Suprapubic skin (tissue), 4 donors: ENCODE measurements around the gene PTGES3L. TPM values are rescaled to one million over a fixed set of nuclear protein-coding genes. Genes with fewer than 3 reads are reported as not detected.
"Not testable (repeated sequence)": the region's sequence is repeated elsewhere in the genome, so short reads cannot be mapped to it uniquely, and the experiment has no call there.

Experiments used
- DNase-seq, 2 donors: peaks; one replicate each; pipeline ENCODE4 v3.0.0-alpha.2; 2019; ENCODE audit warnings: low spot score in 2 of 2
- H3K27ac ChIP-seq: fragments of 200-600 bp; sonication (generic); one replicate; pipeline ENCODE4 v1.5.1; 2019
- H3K27me3 ChIP-seq: fragments of 200-600 bp; sonication (generic); one replicate; pipeline ENCODE4 v1.5.1; 2019
- H3K36me3 ChIP-seq: fragments of 200-600 bp; sonication (generic); one replicate; pipeline ENCODE4 v1.5.1; 2019
- H3K4me1 ChIP-seq: fragments of 200-600 bp; sonication (generic); one replicate; pipeline ENCODE4 v1.5.1; 2019
- H3K4me3 ChIP-seq: fragments of 200-600 bp; sonication (generic); one replicate; pipeline ENCODE4 v1.5.1; 2019; ENCODE audit warnings: mild to moderate bottlenecking
- H3K9me3 ChIP-seq: fragments of 200-600 bp; sonication (generic); one replicate; pipeline ENCODE4 v1.5.1; 2019
- EP300 ChIP-seq: sonication (generic); formaldehyde crosslinking; IDR thresholded peaks from one replicate; pipeline ENCODE4 v1.6.1; 2017; ENCODE audit warnings: antibody characterized with exemption
- POLR2A ChIP-seq, 2 donors: fragments of 450-650 bp; IDR thresholded peaks; one replicate each; pipeline ENCODE4 v1.6.1; 2017; ENCODE audit warnings: antibody characterized with exemption in 2 of 2, mild to moderate bottlenecking in 2 of 2, moderate library complexity in 2 of 2
- POLR2AphosphoS5 ChIP-seq, 3 donors: sonication (generic); formaldehyde crosslinking; IDR thresholded peaks; one replicate each; pipeline ENCODE4 v1.6.1; 2017; ENCODE audit warnings: antibody characterized with exemption in 3 of 3
- WGBS: methylation state at CpG from one replicate; pipeline ENCODE4 v1.1.5; 2018; 5-methylcytosine and 5-hydroxymethylcytosine counted together
- total RNA-seq, 4 donors: library from RNA; depleted of rRNA; stranded (reverse); fragments of >200 nt; gene quantifications; one replicate each; pipeline ENCODE4 v1.1.0, GENCODE V29; 2016
- TF ChIP-seq, protein P1 (sequence below), 2 donors: fragments of 200-600 bp in 1 of 2; fragments of 450-650 bp in 1 of 2; sonication (generic) in 1 of 2; IDR thresholded peaks; one replicate each; pipeline ENCODE4 v1.5.1; 2016 to 2019; ENCODE audit warnings: antibody characterized with exemption in 2 of 2, mild to moderate bottlenecking in 1 of 2, moderate library complexity in 1 of 2

The PTGES3L gene
- total RNA-seq, 4 donors from 2014 or later = 0.44 to 0.48 TPM; not detected in 2

DNA sequence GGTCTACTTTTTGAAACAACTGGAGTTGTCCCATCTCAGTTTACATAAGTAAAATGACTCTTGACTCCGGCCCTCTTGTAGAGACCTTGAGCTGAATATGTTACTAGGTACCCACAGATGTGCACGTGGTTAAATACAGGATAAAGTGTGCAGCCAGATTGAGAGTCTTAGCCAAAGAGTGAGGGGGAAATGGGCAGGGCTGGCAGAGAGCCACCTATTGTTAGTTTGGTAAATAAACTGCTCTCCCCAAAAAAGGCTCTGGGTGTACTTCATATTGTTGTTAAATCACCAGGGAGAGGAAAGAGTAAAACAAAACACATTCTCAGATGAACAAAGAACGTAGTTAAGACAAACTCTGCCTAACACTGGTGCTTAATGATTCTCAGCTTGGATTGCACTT, 59.0 kb downstream of the PTGES3L start:
- Histone ChIP-seq H3K27me3 (no peaks in the 10 kb centered on the region), H3K4me1 (peaks cover 5% of the 10 kb centered on the region), H3K36me3 (no peaks in the 10 kb centered on the region), H3K4me3 (no peak overlapping the region), H3K27ac (no peak overlapping the region), H3K9me3 (no peaks in the 10 kb centered on the region)
- DNase-seq = no peak
- TF ChIP-seq POLR2A (IDR thresholded peaks at IDR 0.05) = no peak
- 51% methylated on average over 3 of the region's 3 CpGs for WGBS

DNA sequence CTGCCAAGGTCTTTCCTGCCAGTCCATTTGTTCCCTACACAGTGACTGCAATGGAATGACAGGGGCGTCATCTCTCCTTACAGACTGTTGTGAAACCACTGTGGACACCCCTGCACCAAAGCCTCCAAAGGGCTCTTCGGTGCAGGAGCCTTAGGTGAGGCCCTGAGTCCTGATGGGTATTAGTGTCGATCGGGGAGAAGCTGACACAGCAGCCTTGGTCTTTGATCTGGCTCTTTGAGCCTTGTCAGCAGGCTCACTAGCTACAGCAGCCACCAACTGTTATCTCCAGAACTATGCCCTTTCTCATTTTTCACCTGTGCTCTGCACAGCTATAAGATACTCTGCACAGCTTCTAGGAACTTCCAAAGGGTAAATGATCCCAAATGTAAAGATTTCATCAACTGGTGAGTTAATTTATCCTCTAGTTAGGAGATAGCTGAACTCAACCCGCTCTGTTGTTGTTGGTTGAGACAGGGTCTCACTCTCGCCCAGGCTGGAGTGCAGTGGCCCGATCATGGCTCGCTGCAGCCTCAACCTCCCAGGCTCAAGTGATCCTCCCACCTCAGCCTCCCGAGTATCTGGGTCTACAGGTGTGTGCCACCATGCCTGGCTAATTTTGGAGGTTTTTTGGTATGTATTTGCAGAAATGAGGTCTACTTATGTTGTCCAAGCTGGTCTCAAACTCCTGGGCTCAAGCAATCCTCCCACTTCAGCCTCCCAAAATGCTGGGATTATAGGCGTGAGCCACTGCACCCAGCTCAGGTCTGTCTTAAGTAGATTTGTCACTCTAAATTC, 59.6 kb downstream of the PTGES3L start:
- Histone ChIP-seq H3K4me3 (no peak overlapping the region), H3K27me3 (no peaks in the 10 kb centered on the region), H3K4me1 (peaks cover 5% of the 10 kb centered on the region), H3K27ac (no peak overlapping the region), H3K36me3 (no peaks in the 10 kb centered on the region), H3K9me3 (no peaks in the 10 kb centered on the region)
- DNase-seq = no peak
- TF ChIP-seq POLR2A (IDR thresholded peaks at IDR 0.05) = no peak
- TF ChIP-seq, protein P1, sequence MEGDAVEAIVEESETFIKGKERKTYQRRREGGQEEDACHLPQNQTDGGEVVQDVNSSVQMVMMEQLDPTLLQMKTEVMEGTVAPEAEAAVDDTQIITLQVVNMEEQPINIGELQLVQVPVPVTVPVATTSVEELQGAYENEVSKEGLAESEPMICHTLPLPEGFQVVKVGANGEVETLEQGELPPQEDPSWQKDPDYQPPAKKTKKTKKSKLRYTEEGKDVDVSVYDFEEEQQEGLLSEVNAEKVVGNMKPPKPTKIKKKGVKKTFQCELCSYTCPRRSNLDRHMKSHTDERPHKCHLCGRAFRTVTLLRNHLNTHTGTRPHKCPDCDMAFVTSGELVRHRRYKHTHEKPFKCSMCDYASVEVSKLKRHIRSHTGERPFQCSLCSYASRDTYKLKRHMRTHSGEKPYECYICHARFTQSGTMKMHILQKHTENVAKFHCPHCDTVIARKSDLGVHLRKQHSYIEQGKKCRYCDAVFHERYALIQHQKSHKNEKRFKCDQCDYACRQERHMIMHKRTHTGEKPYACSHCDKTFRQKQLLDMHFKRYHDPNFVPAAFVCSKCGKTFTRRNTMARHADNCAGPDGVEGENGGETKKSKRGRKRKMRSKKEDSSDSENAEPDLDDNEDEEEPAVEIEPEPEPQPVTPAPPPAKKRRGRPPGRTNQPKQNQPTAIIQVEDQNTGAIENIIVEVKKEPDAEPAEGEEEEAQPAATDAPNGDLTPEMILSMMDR (IDR thresholded peaks at IDR 0.05) = no peak
- no peak for TF ChIP-seq EP300
- no peak for TF ChIP-seq POLR2AphosphoS5 (IDR thresholded peaks at IDR 0.05)
- 68% methylated on average over 5 of the region's 10 CpGs for WGBS

DNA sequence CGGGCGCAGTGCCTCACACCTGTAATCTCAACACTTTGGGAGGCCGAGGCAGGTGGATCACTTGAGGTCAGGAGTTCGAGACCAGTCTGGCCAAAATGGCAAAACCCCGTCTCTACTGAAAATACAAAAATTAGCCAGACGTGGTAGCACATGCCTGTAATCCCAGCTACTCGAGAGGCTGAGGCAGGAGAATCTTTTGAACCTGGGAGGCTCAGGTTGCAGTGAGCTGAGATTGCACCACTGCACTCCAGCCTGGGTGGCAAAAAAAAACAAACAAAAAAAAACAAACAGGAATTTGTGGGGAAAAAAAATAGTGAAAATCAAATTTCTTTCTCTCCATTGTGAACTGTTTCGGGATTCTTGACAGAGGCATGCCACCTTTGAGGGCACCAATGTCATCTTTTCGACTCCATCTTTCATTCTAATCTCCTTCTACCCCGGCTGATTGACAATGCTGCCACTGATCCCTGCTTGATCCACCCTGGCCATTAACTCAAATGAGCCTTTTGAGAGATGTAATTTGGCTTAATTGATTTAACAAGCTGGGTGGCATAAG, 60.3 kb downstream of the PTGES3L start:
- not testable (repeated sequence) for H3K27ac ChIP-seq, H3K27me3 ChIP-seq, H3K9me3 ChIP-seq, H3K4me1 ChIP-seq, H3K4me3 ChIP-seq, H3K36me3 ChIP-seq, DNase-seq
- 85% methylated on average over 10 of the region's 10 CpGs for WGBS

DNA sequence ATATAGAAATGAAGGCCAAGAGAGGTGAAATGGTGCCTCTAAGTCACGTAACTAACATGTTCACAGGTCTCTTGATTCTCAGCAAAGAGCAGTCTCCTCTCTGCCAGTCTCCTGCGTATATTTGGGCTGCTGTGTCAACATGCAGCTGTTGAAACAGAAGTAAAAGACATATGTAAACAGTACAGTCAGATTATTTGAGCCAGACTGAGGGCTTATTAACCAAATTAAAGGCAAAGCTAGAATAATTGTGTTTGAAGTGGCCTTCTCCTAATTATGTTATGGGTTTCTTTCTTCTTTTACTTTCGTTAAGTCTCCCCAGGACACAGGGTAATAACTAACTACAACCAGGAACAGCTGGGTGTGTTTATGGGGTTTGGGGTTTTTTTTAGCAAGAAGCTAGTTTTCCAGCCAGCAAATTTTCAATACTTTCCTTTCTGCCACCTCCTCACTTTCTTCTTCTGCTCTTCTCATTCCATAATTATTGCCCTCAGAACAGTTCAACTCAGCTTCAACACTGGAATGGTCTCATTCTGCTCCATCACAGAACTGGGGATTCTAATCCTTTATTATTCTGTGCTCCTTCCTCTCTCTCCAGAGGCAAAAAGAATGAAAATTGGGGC, 60.9 kb downstream of the PTGES3L start:
- no peaks in the 10 kb centered on the region for H3K36me3 ChIP-seq
- H3K4me3 ChIP-seq = no peak overlapping the region
- peaks cover 5% of the 10 kb centered on the region for H3K4me1 ChIP-seq
- TF ChIP-seq POLR2AphosphoS5 (IDR thresholded peaks at IDR 0.05) (no peak), POLR2A (IDR thresholded peaks at IDR 0.05) (no peak), EP300 (no peak)
- TF ChIP-seq, protein P1 (IDR thresholded peaks at IDR 0.05) = no peak
- no peaks in the 10 kb centered on the region for H3K9me3 ChIP-seq
- H3K27ac ChIP-seq = no peak overlapping the region
- no peak for DNase-seq
- no peaks in the 10 kb centered on the region for H3K27me3 ChIP-seq
- 47% methylated on average over 3 of the region's 3 CpGs for WGBS

Other genes starting within 250 kb of the PTGES3L start
- gene EZH1, start 235.0 kb downstream of the PTGES3L start, total RNA-seq = 100 to 1,000 TPM in 1 of 4 donors, 10 to 100 TPM in 3; 33.2 to 105 (median 51.0) TPM
- gene RAMP2, start 218.9 kb downstream of the PTGES3L start, total RNA-seq = 10 to 100 TPM in 3 of 4 donors, 1 to 10 TPM in 1; 5.2 to 21.8 (median 14.7) TPM
- gene VPS25, start 206.6 kb downstream of the PTGES3L start, total RNA-seq = 10 to 100 TPM; 49.1 to 66.5 (median 59.0) TPM
- gene WNK4, start 199.5 kb downstream of the PTGES3L start, total RNA-seq = 1 to 10 TPM in 1 of 4 donors, under 1 TPM in 2, not detected in 1; 0.40 to 1.1 (median 0.98) TPM
- 10 to 100 TPM; 32.7 to 59.1 (median 49.5) TPM for gene COA3, start 181.4 kb downstream of the PTGES3L start, total RNA-seq
- under 1 TPM in 1 of 4 donors, not detected in 3; 0.42 TPM for gene CNTD1, start 181.2 kb downstream of the PTGES3L start, total RNA-seq
- 100 to 1,000 TPM in 3 of 4 donors, 10 to 100 TPM in 1; 81.3 to 133 (median 104) TPM for gene BECN1, start 155.8 kb downstream of the PTGES3L start, total RNA-seq
- gene PSME3, start 146.7 kb downstream of the PTGES3L start, total RNA-seq = 100 to 1,000 TPM in 1 of 4 donors, 10 to 100 TPM in 3; 47.0 to 106 (median 82.8) TPM
- 1 to 10 TPM in 3 of 4 donors, under 1 TPM in 1; 0.64 to 5.5 (median 2.1) TPM for gene AOC2, start 135.5 kb downstream of the PTGES3L start, total RNA-seq
- gene AOC3, start 128.9 kb downstream of the PTGES3L start, total RNA-seq = 10 to 100 TPM in 2 of 4 donors, 1 to 10 TPM in 2; 7.6 to 12.7 (median 11.0) TPM
- gene G6PC1, start 79.3 kb downstream of the PTGES3L start, total RNA-seq = not detected
- 10 to 100 TPM; 13.6 to 25.1 (median 16.9) TPM for gene AARSD1, start 15.6 kb downstream of the PTGES3L start, total RNA-seq
- 10 to 100 TPM; 13.9 to 18.9 (median 16.2) TPM for gene RUNDC1, start 485 bp upstream of the PTGES3L start, total RNA-seq
- gene RPL27, start 18.3 kb upstream of the PTGES3L start, total RNA-seq = 1,000 to 10,000 TPM in 3 of 4 donors, 100 to 1,000 TPM in 1; 968 to 1,986 (median 1,251) TPM
- 10 to 100 TPM in 3 of 4 donors, 1 to 10 TPM in 1; 9.0 to 18.0 (median 13.7) TPM for gene IFI35, start 26.7 kb upstream of the PTGES3L start, total RNA-seq
- gene VAT1, start 42.3 kb upstream of the PTGES3L start, total RNA-seq = 100 to 1,000 TPM; 125 to 234 (median 188) TPM
- gene RND2, start 45.2 kb upstream of the PTGES3L start, total RNA-seq = 1 to 10 TPM in 3 of 4 donors, under 1 TPM in 1; 0.79 to 2.1 (median 1.8) TPM
- 1 to 10 TPM; 4.9 to 8.0 (median 5.3) TPM for gene BRCA1, start 145.3 kb upstream of the PTGES3L start, total RNA-seq
- gene NBR1, start 191.1 kb upstream of the PTGES3L start, total RNA-seq = 100 to 1,000 TPM in 1 of 4 donors, 10 to 100 TPM in 3; 75.4 to 102 (median 89.6) TPM
- gene TMEM106A, start 231.8 kb upstream of the PTGES3L start, total RNA-seq = 1 to 10 TPM; 1.2 to 3.5 (median 1.9) TPM
- gene CCDC200, start 248.5 kb upstream of the PTGES3L start, total RNA-seq = not detected